ENCODE measurements around the gene PALD1. TPM values are rescaled to one million over a fixed set of nuclear protein-coding genes. Genes with fewer than 3 reads are reported as not detected.
A peak's percentile ranks its signal among the peaks of the same experiment; 100 is the strongest.

PALD1 gene
- total and polyA plus RNA-seq, 8 donors, result 10.1 to 34.5 (median 24.1) TPM

DNA sequence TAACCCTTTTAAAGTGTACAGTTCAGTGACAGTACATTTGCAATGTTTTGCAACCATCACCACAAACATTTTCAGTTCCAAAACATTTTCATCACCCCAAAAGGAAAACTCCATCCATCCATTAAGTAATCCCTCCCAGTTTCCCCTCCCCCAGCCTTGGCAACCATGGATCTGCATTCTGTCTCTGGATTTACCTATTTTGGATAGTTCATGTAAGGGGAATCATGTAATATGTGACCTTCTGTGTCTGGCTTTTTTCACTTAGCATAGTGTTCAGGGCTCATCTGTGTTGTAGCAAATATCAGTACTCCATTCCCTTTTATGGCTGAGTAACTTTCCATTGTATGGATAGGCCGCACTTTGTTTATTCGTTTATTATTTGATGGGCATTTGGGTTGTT, 13.0 kb downstream of the PALD1 start:
- ATAC-seq, result no peak

DNA sequence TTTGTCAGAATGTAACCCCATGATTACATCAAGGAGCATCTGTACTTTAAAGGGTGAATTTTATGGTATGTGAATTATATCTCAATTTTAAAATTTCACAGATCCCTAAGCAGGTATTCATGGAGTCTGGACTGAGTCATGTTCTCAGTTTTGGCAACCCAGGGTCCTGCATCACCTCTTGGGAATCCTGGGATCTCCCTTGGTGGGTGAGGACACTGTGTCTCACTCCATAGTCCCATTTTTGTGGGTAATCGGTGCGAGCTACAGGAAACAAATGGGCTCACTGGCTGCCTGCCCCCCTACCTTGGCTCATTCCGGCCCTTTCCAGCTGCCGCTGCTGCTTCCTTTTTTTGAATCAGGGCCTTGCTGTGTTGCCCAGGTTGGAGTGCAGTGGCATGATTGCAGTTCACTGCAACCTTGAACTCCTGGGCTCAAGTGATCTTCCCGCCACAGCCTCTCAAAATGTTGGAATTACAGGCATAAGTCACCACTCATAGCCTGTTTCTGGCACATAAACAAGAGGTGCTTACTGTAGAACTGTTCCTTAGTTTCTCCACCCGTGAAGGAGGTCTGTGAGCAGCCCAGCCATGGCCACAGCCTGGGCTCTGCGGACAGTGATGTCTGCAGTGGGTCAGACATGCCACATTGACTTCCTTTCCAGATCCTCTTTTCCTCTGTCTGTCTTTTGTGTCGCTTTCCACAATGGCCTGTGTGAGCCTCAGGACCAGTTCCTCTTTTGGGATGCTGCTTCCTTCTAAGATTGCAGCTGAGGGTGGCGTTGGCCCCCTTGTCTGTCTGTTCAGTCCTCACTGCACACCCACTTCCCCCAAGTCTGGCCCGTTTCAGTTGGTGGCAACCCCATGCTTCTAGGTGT, 14.5 kb downstream of the PALD1 start:
- Histone ChIP-seq H3K4me3 (no peak overlapping the region), H3K36me3 (no peaks in the 10 kb centered on the region), H3K9me3 (no peaks in the 10 kb centered on the region), H3K27ac (peak overlapping the region in 1 of 2 donors; percentile 48), H3K4me1 (peaks cover 5 to 42% of the 10 kb centered on the region in 2 donors), H3K27me3 (no peaks in the 10 kb centered on the region)
- DNase-seq, result peak in 1 of 4 donors; percentile 50
- ATAC-seq, result peak; percentile 62
- intact Hi-C loops (cut with DNase I), result no loop called here
- TF ChIP-seq, protein P1, sequence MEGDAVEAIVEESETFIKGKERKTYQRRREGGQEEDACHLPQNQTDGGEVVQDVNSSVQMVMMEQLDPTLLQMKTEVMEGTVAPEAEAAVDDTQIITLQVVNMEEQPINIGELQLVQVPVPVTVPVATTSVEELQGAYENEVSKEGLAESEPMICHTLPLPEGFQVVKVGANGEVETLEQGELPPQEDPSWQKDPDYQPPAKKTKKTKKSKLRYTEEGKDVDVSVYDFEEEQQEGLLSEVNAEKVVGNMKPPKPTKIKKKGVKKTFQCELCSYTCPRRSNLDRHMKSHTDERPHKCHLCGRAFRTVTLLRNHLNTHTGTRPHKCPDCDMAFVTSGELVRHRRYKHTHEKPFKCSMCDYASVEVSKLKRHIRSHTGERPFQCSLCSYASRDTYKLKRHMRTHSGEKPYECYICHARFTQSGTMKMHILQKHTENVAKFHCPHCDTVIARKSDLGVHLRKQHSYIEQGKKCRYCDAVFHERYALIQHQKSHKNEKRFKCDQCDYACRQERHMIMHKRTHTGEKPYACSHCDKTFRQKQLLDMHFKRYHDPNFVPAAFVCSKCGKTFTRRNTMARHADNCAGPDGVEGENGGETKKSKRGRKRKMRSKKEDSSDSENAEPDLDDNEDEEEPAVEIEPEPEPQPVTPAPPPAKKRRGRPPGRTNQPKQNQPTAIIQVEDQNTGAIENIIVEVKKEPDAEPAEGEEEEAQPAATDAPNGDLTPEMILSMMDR (IDR thresholded peaks at IDR 0.05), result no peak

More for the DNA sequence above, 13.0 kb downstream of the PALD1 start:
- H3K9me3 ChIP-seq, result no peaks in the 10 kb centered on the region
- H3K4me1 ChIP-seq, result peaks cover 5 to 42% of the 10 kb centered on the region in 2 donors
- H3K27me3 ChIP-seq, result no peaks in the 10 kb centered on the region
- no peak for DNase-seq
- TF ChIP-seq, protein P1 (IDR thresholded peaks at IDR 0.05), result no peak
- no peak overlapping the region for H3K27ac ChIP-seq
- H3K36me3 ChIP-seq, result no peaks in the 10 kb centered on the region
- H3K4me3 ChIP-seq, result no peak overlapping the region
- intact Hi-C loops (cut with DNase I), result no loop called here

DNA sequence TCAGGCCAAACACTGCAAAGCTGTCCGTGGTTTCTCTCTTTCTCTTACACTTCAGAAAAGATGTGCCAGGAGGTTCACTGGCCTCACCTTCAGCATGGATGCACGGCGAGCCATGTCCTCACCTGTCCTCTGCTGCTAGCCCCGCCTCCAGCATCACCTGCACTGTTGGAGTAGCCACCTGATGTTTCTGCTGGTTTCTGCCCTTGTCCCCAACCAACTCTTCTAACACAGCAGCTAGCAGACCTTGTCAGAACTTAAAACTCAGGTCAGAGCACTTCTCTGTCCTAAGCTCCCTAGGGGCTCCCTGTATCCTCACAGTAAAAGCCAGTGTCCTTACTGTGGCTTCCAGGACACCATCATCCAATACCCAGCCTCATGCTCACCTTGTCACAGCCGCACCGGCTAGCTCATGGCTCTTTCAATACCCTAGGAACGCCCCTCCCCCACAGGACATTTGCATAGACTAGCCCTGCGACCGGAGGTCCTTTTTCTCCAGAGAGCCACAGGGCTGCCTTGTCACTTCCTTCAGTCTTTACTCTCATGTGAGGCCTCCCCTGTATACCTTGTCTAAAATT, 15.2 kb downstream of the PALD1 start:
- Histone ChIP-seq H3K4me3 (no peak overlapping the region), H3K27ac (peak overlapping the region in 1 of 2 donors; percentile 48), H3K27me3 (no peaks in the 10 kb centered on the region), H3K36me3 (no peaks in the 10 kb centered on the region), H3K4me1 (peaks cover 5 to 49% of the 10 kb centered on the region in 2 donors), H3K9me3 (no peaks in the 10 kb centered on the region)
- peak; percentile 8 for ATAC-seq
- intact Hi-C loops (cut with DNase I), result no loop called here
- TF ChIP-seq, protein P1 (IDR thresholded peaks at IDR 0.05), result no peak
- no peak for DNase-seq

DNA sequence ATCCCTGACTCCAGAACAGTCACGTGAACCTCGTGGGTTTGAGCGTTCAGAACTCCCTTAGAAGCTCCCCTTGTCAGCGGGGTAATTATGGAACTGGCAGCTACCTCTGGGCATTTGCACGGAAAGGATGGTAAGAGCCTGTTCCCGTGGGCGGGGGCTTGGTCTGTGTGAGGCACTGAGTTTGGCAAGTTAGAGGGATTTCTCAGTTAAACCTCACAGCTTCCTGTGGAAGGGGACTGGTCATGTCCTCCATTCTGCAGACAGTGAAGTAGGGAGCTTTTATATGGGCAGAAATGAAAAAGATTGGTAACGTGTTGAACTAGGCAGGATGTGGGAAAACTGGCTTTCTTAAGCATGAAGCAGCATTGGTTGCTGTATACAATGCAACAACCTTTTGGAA, 16.0 kb downstream of the PALD1 start:
- DNase-seq, result no peak
- no peak for ATAC-seq
- no peaks in the 10 kb centered on the region for H3K36me3 ChIP-seq
- TF ChIP-seq, protein P1 (IDR thresholded peaks at IDR 0.05), result no peak
- intact Hi-C loops (cut with DNase I), result no loop called here
- peak overlapping the region in 1 of 2 donors; percentile 48 for H3K27ac ChIP-seq
- H3K4me3 ChIP-seq, result no peak overlapping the region
- H3K9me3 ChIP-seq, result no peaks in the 10 kb centered on the region
- H3K27me3 ChIP-seq, result no peaks in the 10 kb centered on the region
- peaks cover 8 to 57% of the 10 kb centered on the region in 2 donors for H3K4me1 ChIP-seq

DNA sequence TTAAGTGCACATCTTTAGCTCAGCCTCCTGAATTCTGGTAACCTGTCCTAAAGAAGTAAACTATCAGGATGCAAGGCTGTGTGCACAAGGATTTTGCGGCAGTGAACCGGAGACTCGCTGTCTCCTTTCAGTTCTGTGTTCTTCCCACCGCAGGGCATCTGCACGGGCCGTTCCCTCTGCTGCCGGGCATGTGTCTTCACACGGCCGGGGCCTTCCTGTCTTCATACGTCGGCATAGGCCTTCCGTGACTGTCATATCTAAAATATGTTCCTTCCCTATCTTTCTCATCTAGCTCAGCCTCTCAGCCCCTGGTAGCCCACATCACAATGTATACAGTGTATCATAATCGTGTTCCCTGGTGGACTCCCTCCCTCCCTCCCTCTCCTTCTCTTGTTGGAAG, 16.4 kb downstream of the PALD1 start:
- intact Hi-C loops (cut with DNase I), result no loop called here
- no peaks in the 10 kb centered on the region for H3K27me3 ChIP-seq
- peak overlapping the region; percentile 39 to 48 for H3K27ac ChIP-seq
- no peaks in the 10 kb centered on the region for H3K36me3 ChIP-seq
- H3K4me3 ChIP-seq, result no peak overlapping the region
- peak; percentile 39 for ATAC-seq
- no peak for DNase-seq
- H3K9me3 ChIP-seq, result no peaks in the 10 kb centered on the region
- TF ChIP-seq, protein P1 (IDR thresholded peaks at IDR 0.05), result no peak
- H3K4me1 ChIP-seq, result peaks cover 8 to 61% of the 10 kb centered on the region in 2 donors

Data from left lung (tissue), 10 donors.